K562 (cell line): ENCODE results near the gene GATAD2B. TPM values are rescaled to one million over a fixed set of nuclear protein-coding genes. Genes with fewer than 3 reads are reported as not detected.

ENCODE experiments used
- DDX20 ChIP-seq: fragments of 450-650 bp; IDR thresholded peaks from 2 replicates; pipeline ENCODE4 v1.6.1; 2016; ENCODE audit warnings: missing genetic modification characterization, low read depth, mild to moderate bottlenecking, missing compliant biosample characterization, moderate library complexity
- DMBX1 ChIP-seq: fragments of 250-450 bp; sonication (Bioruptor Pico); IDR thresholded peaks from 2 replicates; pipeline ENCODE4 v1.8.0; 2022; ENCODE audit warnings: inconsistent platforms, mild to moderate bottlenecking, moderate library complexity, borderline replicate concordance
- E2F6 ChIP-seq, 2 experiments: IDR thresholded peaks; 2 replicates each; pipeline ENCODE4 v1.6.1; 2011; ENCODE audit warnings: borderline replicate concordance in 1 of 2, control low read depth in 1 of 2, low read depth in 1 of 2, low read length in 1 of 2, mild to moderate bottlenecking in 1 of 2, mixed read lengths in 1 of 2, moderate library complexity in 1 of 2; ENCODE audit not compliant: insufficient read depth in 1 of 2, insufficient read length in 1 of 2, poor library complexity in 1 of 2, severe bottlenecking in 1 of 2; ENCODE audit errors: extremely low read depth in 1 of 2
- ESRRB ChIP-seq: fragments of 250-450 bp; sonication (Bioruptor Pico); IDR thresholded peaks from 2 replicates; pipeline ENCODE4 v1.5.0; 2020; ENCODE audit warnings: mild to moderate bottlenecking, moderate library complexity, borderline replicate concordance
- ETS1 ChIP-seq: conservative IDR thresholded peaks from 2 replicates; pipeline ENCODE4 v1.6.1; 2011; ENCODE audit warnings: low read depth, mild to moderate bottlenecking, low read length; ENCODE audit not compliant: control insufficient read depth
- ETS2 ChIP-seq: IDR thresholded peaks from 2 replicates; pipeline ENCODE4 v1.6.1; 2016; ENCODE audit warnings: borderline replicate concordance, missing genetic modification characterization, mild to moderate bottlenecking, moderate library complexity, missing compliant biosample characterization; ENCODE audit not compliant: poor library complexity, severe bottlenecking
- GATAD2A ChIP-seq: fragments of 450-650 bp; IDR thresholded peaks from 2 replicates; pipeline ENCODE4 v1.6.1; 2017
- HMG20A ChIP-seq: fragments of 450-650 bp; formaldehyde crosslinking; conservative IDR thresholded peaks from 2 replicates; pipeline ENCODE4 v1.4.0; 2020; ENCODE audit warnings: mild to moderate bottlenecking, mixed read lengths
- MAZ ChIP-seq, 2 experiments: fragments of 450-650 bp in 1 of 2; sonication (generic) in 1 of 2; formaldehyde crosslinking; IDR thresholded peaks in 1 of 2; conservative IDR thresholded peaks in 1 of 2; 2 replicates each; pipeline versions ENCODE4 v1.4.0 to v1.5.0; 2020; ENCODE audit warnings: mild to moderate bottlenecking in 1 of 2, missing genetic modification reagents in 1 of 2
- MEF2D ChIP-seq: conservative IDR thresholded peaks from 2 replicates; pipeline ENCODE4 v1.6.1; 2016; ENCODE audit warnings: low read depth, missing genetic modification characterization, missing compliant biosample characterization
- SMARCB1 ChIP-seq: IDR thresholded peaks from 2 replicates; pipeline ENCODE4 v1.6.1; 2011; ENCODE audit warnings: improper control_type of control experiment, low read depth; ENCODE audit not compliant: insufficient read length
- TEAD1 ChIP-seq, 2 experiments: fragments of 450-650 bp in 1 of 2; sonication (generic) in 1 of 2; formaldehyde crosslinking; IDR thresholded peaks; 2 replicates each; pipeline versions ENCODE4 v1.4.0 to v1.8.0; 2020 to 2022; ENCODE audit warnings: mild to moderate bottlenecking in 2 of 2, missing genetic modification reagents in 1 of 2
- U2AF1 ChIP-seq: fragments of 200-400 bp; formaldehyde crosslinking; optimal IDR thresholded peaks from 2 replicates; pipeline ENCODE3; 2017; ENCODE audit warnings: mild to moderate bottlenecking, low read depth, low read length, moderate library complexity
- XRCC4 ChIP-seq: IDR thresholded peaks from one replicate; pipeline ENCODE4 v1.6.1; 2011; ENCODE audit not compliant: insufficient read depth, insufficient read length; ENCODE audit errors: extremely low read depth
- ZKSCAN8 ChIP-seq: fragments of 200-800 bp; sonication (Bioruptor generic); IDR thresholded peaks from 2 replicates; pipeline ENCODE4 v1.6.1; 2016; ENCODE audit warnings: missing genetic modification characterization, missing compliant biosample characterization
- ZNF197 ChIP-seq: fragments of 200-800 bp; sonication (Bioruptor generic); IDR thresholded peaks from 2 replicates; pipeline ENCODE4 v1.6.1; 2016; ENCODE audit warnings: low read depth, missing genetic modification characterization, missing compliant biosample characterization
- ZNF445 ChIP-seq: fragments of 250-450 bp; sonication (Bioruptor Pico); IDR thresholded peaks from 2 replicates; pipeline ENCODE4 v1.4.0; 2020; ENCODE audit warnings: low read depth, mild to moderate bottlenecking, moderate library complexity
- polyA plus RNA-seq, 8 experiments: library from polyadenylated mRNA; depleted of rRNA in 4 of 8; stranded (reverse) in 5 of 8; unstranded in 3 of 8; fragments of >200 nt; fragmentation: Nextera tagmentation in 2 of 8; fragmentation: Illumina TruSeq in 1 of 8; extraction: Ambion mirVana in 2 of 8; extraction: Trizol in 1 of 8; gene quantifications; 2 replicates each; pipeline versions ENCODE4 v1.2.1 to v1.2.3, GENCODE V29; 2011 to 2014; ENCODE audit warnings: inconsistent platforms in 1 of 8, missing spikeins in 1 of 8
- total RNA-seq, 7 experiments: library from RNA; depleted of rRNA in 6 of 7; stranded (reverse); fragments of >200 nt in 6 of 7; fragmentation: Illumina TruSeq in 2 of 7; extraction: Trizol in 2 of 7; gene quantifications; 2 replicates each; pipeline versions ENCODE4 v1.2.1 to v1.2.3, GENCODE V29; 2011 to 2021; ENCODE audit warnings: low replicate concordance in 1 of 7
- TF ChIP-seq, protein P1 (sequence below): sonication (generic); IDR thresholded peaks from 2 replicates; pipeline ENCODE4 v1.6.1; 2016
- TF ChIP-seq, protein P2 (sequence below): sonication (generic); formaldehyde crosslinking; IDR thresholded peaks from 2 replicates; pipeline ENCODE4 v1.8.1; 2023; ENCODE audit warnings: mild to moderate bottlenecking, missing genetic modification reagents

GATAD2B gene
- total and polyA plus RNA-seq, 9 of the 15 experiments (the other 6 are each of a cell fraction or from before 2014, with no cell fraction given) = 1.5 to 40.2 (median 4.9) TPM

GRCh38 chr1:153919876-153920852, 2.6 kb downstream of the GATAD2B start (continued):
- TF ChIP-seq SMARCB1 = no peak
- no peak for TF ChIP-seq ZNF197
- TF ChIP-seq, protein P1, sequence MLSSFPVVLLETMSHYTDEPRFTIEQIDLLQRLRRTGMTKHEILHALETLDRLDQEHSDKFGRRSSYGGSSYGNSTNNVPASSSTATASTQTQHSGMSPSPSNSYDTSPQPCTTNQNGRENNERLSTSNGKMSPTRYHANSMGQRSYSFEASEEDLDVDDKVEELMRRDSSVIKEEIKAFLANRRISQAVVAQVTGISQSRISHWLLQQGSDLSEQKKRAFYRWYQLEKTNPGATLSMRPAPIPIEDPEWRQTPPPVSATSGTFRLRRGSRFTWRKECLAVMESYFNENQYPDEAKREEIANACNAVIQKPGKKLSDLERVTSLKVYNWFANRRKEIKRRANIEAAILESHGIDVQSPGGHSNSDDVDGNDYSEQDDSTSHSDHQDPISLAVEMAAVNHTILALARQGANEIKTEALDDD = peak; percentile 99
- TF ChIP-seq ZNF445 = no peak
- no peak for TF ChIP-seq ZKSCAN8 (CRISPR knock-in tag)
- no peak for TF ChIP-seq MEF2D (tag)
- no peak for TF ChIP-seq ESRRB (CRISPR knock-in tag)
- TF ChIP-seq, protein P2, sequence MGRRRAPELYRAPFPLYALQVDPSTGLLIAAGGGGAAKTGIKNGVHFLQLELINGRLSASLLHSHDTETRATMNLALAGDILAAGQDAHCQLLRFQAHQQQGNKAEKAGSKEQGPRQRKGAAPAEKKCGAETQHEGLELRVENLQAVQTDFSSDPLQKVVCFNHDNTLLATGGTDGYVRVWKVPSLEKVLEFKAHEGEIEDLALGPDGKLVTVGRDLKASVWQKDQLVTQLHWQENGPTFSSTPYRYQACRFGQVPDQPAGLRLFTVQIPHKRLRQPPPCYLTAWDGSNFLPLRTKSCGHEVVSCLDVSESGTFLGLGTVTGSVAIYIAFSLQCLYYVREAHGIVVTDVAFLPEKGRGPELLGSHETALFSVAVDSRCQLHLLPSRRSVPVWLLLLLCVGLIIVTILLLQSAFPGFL (CRISPR knock-in tag) = no peak
- TF ChIP-seq ETS2 (tag) = no peak
- TF ChIP-seq XRCC4 = no peak
- no peak for TF ChIP-seq GATAD2A
- no peak for TF ChIP-seq U2AF1
- no peak for TF ChIP-seq HMG20A (CRISPR knock-in tag)
- no peak for TF ChIP-seq TEAD1 (CRISPR knock-in tag; IDR thresholded peaks at IDR 0.05)
- no peak for TF ChIP-seq E2F6 (IDR thresholded peaks at IDR 0.05; ENCODE audit: borderline replicate concordance in 1 of 2, extremely low read depth in 1 of 2, insufficient read depth in 1 of 2, insufficient read length in 1 of 2, low read depth in 1 of 2, low read length in 1 of 2, poor library complexity in 1 of 2, severe bottlenecking in 1 of 2)
- TF ChIP-seq DDX20 (tag) = no peak
- no peak for TF ChIP-seq ETS1
- TF ChIP-seq MAZ (CRISPR knock-in tag; conservative IDR thresholded peaks at IDR 0.05 in 1 of 2, IDR thresholded peaks at IDR 0.05 in 1 of 2) = no peak
- TF ChIP-seq DMBX1 (CRISPR knock-in tag) = no peak
